ENCODE data around the gene CLEC3B. TPM values are rescaled to one million over a fixed set of nuclear protein-coding genes. Genes with fewer than 3 reads are reported as not detected.

The CLEC3B gene
- polyA plus RNA-seq, 3 donors: 3.9 to 22.7 (median 14.5) TPM

- H3K9ac ChIP-seq (ENCODE audit: insufficient read depth, low read length, poor library complexity, severe bottlenecking): no peak overlapping the region
- H3K4me1 ChIP-seq (ENCODE audit: control insufficient read depth in 1 of 2, insufficient read depth in 2 of 2, low read length in 2 of 2): peaks cover 8 to 25% of the 10 kb centered on the region in 2 donors
- H3K27ac ChIP-seq (ENCODE audit: low read depth in 1 of 2, low read length in 2 of 2): no peak overlapping the region
- no peaks in the 10 kb centered on the region for H3K27me3 ChIP-seq (ENCODE audit: control insufficient read depth in 2 of 2, insufficient read depth in 2 of 2, low read length in 2 of 2)
- H3K4me2 ChIP-seq (replicated peaks; ENCODE audit: extremely low read depth, low read length, poor library complexity, severe bottlenecking): no peak overlapping the region
- DNase-seq: no peak
- H3K36me3 ChIP-seq (replicated peaks in 1 of 2; ENCODE audit: control insufficient read depth in 1 of 2, insufficient read depth in 2 of 2, low read length in 2 of 2): peaks cover 18 to 35% of the 10 kb centered on the region in 2 donors
- WGBS (ENCODE audit: insufficient coverage): 85% methylated on average over 6 of the region's 6 CpGs
- peaks cover 33% of the 10 kb centered on the region for H3K79me2 ChIP-seq (ENCODE audit: insufficient read depth, low read length)
- Mint-ChIP-seq H3K4me3 (no peak overlapping the region), H3K27me3 (ENCODE audit: low read depth in 3 of 3) (no peaks in the 10 kb centered on the region), H3K36me3 (peaks cover 39 to 45% of the 10 kb centered on the region in 2 donors), H3K27ac (peak overlapping the region in 2 of 7 donors; percentile 1 to 67), H3K9me3 (no peaks in the 10 kb centered on the region), H3K4me1 (peaks cover 35% of the 10 kb centered on the region)
- no peak for TF ChIP-seq CTCF (IDR thresholded peaks at IDR 0.05)
- intact Hi-C loops (cut with micrococcal nuclease): no loop called here
- no peak overlapping the region for H3K4me3 ChIP-seq (replicated peaks in 1 of 3; ENCODE audit: low read depth in 2 of 3, low read length in 3 of 3)
- no peaks in the 10 kb centered on the region for H3K9me3 ChIP-seq (replicated peaks in 1 of 2; ENCODE audit: control insufficient read depth in 1 of 2, insufficient read depth in 1 of 2, low read length in 2 of 2)
- H4K20me1 ChIP-seq (ENCODE audit: insufficient read depth, low read length): peaks cover 30% of the 10 kb centered on the region
- no peak overlapping the region for H2AFZ ChIP-seq (ENCODE audit: insufficient read depth, low read depth, low read length, poor library complexity, severe bottlenecking)
Observed at GRCh38 chr3:44987332-44987731, 38.8 kb upstream of the CLEC3B start.

DNA sequence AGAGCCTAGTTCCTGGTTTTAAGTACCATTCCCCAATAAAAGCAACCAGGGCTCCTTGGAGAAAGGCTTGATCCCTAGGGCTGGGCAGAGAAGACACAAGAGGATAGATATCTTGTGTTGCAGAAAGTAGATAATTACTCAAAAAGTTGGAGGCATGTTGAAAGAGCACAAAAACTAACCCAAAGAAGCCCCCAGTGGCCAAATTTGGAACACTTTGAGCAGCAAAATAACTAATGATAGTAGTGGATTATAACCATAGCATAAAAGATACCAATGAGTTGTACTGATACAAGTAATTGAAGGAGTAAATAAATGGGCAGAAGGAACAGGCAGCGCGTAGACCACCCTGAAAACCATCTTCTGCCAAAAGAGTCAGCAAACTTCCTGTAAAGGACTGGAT lies 38.0 kb upstream of the CLEC3B start:
- Mint-ChIP-seq H3K4me3 (no peak overlapping the region), H3K27me3 (ENCODE audit: low read depth in 3 of 3) (no peaks in the 10 kb centered on the region), H3K9me3 (no peaks in the 10 kb centered on the region), H3K36me3 (peaks cover 44 to 49% of the 10 kb centered on the region in 2 donors), H3K27ac (no peak overlapping the region), H3K4me1 (peaks cover 29% of the 10 kb centered on the region)
- Histone ChIP-seq H3K79me2 (ENCODE audit: insufficient read depth, low read length) (peaks cover 25% of the 10 kb centered on the region), H3K27ac (ENCODE audit: low read depth in 1 of 2, low read length in 2 of 2) (no peak overlapping the region), H3K36me3 (replicated peaks in 1 of 2; ENCODE audit: control insufficient read depth in 1 of 2, insufficient read depth in 2 of 2, low read length in 2 of 2) (peaks cover 18 to 40% of the 10 kb centered on the region in 2 donors), H3K27me3 (ENCODE audit: control insufficient read depth in 2 of 2, insufficient read depth in 2 of 2, low read length in 2 of 2) (no peaks in the 10 kb centered on the region), H3K4me2 (replicated peaks; ENCODE audit: extremely low read depth, low read length, poor library complexity, severe bottlenecking) (no peak overlapping the region), H3K9ac (ENCODE audit: insufficient read depth, low read length, poor library complexity, severe bottlenecking) (no peak overlapping the region), H2AFZ (ENCODE audit: insufficient read depth, low read depth, low read length, poor library complexity, severe bottlenecking) (no peak overlapping the region), H3K4me3 (replicated peaks in 1 of 3; ENCODE audit: low read depth in 2 of 3, low read length in 3 of 3) (no peak overlapping the region), H3K9me3 (replicated peaks in 1 of 2; ENCODE audit: control insufficient read depth in 1 of 2, insufficient read depth in 1 of 2, low read length in 2 of 2) (no peaks in the 10 kb centered on the region), H3K4me1 (ENCODE audit: control insufficient read depth in 1 of 2, insufficient read depth in 2 of 2, low read length in 2 of 2) (peaks cover 8 to 18% of the 10 kb centered on the region in 2 donors), H4K20me1 (ENCODE audit: insufficient read depth, low read length) (peaks cover 23% of the 10 kb centered on the region)
- no CpG with 5 or more reads among the region's 2 CpGs for whole genome bisulfite sequencing (ENCODE audit: insufficient coverage)
- TF ChIP-seq CTCF (IDR thresholded peaks at IDR 0.05): peak; percentile 70
- intact Hi-C loops (cut with micrococcal nuclease): no loop called here
- no peak for DNase-seq

All from CD14-positive monocyte (primary cell).